GM12872 (cell line): ENCODE measurements around the gene RNF19B.

Source experiments
- CTCF ChIP-seq: IDR thresholded peaks from 3 replicates; pipeline ENCODE4 v1.5.1; 2011; ENCODE audit warnings: low read depth, mild to moderate bottlenecking, low read length, moderate library complexity; ENCODE audit not compliant: insufficient read depth

Gene RNF19B

DNA sequence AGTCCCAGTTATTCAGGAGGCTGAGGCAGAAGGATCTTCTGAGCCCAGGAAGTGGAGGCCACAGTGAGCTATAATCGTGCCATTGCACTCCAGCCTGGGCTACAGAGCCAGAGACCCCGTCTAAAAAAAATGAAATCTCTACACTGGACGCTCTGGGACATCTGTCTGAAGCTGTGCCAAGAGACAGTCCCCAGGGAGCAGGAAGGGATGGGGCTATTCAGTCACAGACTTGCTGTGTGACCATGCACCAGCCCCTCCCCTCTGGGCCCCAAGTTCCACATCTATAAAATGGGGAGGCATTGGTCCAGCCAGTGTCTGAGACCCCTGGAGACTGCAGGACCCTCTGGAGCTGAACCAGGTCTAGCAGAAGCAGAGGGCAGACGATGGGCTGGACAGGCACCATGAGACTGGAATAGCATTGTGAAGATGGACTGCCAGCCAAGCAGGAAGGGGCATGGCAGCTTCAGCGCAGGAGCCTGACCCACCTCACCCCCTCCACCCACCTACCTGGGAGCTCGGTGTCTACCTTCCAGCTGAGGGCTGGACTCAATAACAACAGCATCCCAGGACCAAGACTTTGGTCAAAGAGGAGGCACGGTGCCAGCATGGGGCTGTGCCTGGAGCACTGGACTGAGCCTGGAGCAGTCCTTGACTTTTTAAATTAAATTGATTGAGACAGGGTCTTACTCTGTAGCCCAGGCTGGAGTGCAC lies 64.9 kb downstream of the RNF19B start:
- TF ChIP-seq CTCF = no peak

GRCh38 chr1:32898958-32899357 lies 65.7 kb downstream of the RNF19B start:
- no peak for TF ChIP-seq CTCF

DNA sequence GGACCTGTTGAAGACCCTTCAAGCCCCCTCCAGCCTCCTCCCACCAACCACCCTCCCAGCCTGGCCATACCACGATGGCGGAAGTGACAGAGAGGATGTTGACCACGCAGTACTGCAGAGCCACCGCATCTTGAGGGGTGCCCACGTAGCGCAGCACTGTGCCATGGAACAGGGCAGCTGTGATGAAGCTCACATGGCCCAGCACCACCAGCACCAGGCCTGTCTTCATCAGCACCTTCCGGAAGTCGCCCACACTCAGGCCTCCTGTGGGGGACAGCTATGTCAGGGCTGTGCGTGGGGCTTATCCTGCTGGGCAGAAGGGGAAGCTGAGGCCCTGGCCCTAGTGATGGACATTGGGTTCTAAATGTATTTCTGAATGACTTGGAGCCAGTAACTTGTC lies 66.6 kb downstream of the RNF19B start:
- no peak for TF ChIP-seq CTCF

GRCh38 chr1:32897082-32898049 lies 67.2 kb downstream of the RNF19B start:
- no peak for TF ChIP-seq CTCF

- TF ChIP-seq CTCF = no peak
Observed at GRCh38 chr1:32896451-32896850, 68.2 kb downstream of the RNF19B start.

DNA sequence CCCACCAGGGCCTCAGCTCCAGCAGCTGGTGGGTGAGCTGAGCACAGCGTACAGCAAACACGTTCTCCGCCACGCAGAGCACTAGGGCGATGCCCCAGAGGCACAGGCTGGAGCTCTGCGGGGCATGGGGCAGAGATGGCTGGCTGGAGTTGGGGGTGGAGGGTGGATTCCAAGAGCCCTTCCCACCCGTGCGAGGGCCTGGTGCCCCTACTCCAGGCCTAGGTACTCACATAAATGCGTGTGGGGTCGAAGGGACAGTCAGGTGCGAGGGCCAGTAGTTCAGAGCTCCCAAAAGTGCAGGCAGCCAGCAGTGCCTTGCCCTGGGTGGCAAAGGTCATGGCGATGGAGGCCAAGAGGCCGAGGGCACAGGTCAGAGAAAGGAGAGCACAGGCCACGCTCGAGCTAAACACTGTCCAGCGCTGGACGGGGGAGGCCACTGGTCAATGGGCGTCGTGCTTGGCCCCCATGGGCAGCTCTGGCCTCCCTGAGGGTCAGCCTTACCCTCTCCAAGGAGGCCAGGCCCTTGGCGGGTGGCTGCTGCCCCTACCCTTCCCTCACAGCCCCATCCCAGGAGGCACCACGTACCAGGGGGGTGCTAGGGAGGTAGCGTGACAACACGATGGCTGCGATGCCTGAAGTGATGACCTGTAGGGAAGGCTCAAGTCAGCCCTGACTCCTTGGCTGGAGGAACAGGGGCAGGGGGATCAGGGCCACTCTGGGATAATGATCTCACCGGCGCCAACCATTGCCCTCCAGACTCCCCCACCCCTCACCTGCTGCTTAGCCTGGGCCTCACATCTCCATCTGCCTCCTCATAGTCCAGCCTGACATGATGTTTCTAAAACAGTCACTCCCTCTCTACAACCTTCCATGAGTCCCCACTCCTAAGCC lies 69.0 kb downstream of the RNF19B start:
- TF ChIP-seq CTCF = no peak
